GM19438 (cell line): ENCODE data around the gene IP6K1.
A peak's percentile ranks its signal among the peaks of the same experiment; 100 is the strongest.
"Not testable (repeated sequence)": the region's sequence is repeated elsewhere in the genome, so short reads cannot be mapped to it uniquely, and the experiment has no call there.

Experiments
- ATAC-seq: cut with Tn5 transposase; IDR thresholded peaks from one replicate; pipeline ENCODE4 v1.9.1; 2021; ENCODE audit warnings: low read depth; ENCODE audit not compliant: unreplicated experiment

The IP6K1 gene

DNA sequence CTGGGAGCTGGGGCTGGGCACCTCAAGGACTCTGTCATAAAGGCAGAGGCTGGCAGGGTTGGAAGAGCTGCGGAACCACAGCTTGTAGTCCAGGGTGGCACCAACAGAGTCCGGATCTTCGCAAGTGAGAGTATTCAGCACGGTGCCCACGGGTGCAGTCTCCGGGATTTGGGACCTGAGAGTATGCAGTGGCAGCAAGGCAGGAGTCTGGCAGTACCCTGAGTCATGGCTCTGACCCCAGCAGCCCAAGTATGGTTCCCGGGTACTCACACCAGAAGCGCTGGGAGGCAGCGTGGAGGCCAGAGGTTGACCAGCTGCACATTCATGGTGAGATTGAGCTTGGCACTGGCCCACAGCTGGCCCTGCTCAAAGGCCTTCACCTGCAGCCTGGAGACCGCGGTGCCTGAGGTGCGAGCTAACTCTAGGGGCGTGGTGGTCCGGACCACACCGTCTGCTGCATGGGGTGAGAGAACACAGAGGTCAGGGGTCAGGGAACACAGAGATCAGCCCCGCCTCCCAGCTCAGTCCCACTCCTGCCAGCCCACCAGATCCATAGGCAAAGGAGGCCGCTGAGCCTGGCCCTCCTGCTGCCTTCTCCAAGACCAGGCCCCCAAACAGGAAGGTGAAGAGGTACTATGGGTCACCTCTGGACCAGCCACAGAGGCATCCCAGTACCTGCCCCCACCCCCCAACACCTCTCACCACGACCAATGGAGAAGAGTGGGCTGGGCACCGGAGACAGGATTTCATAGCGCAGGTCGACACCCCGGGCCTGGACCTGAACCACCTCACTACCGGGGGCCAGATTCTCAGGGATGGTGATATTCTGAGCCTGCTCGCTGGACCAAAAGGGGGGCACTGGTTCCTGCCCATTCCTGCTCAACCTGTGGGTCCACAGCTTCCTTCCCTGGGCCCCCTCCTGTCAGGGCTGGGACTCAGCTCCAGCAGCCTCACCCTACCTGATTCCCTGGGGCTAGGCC is 8.9 kb upstream of the IP6K1 start:
- no peak for ATAC-seq

DNA sequence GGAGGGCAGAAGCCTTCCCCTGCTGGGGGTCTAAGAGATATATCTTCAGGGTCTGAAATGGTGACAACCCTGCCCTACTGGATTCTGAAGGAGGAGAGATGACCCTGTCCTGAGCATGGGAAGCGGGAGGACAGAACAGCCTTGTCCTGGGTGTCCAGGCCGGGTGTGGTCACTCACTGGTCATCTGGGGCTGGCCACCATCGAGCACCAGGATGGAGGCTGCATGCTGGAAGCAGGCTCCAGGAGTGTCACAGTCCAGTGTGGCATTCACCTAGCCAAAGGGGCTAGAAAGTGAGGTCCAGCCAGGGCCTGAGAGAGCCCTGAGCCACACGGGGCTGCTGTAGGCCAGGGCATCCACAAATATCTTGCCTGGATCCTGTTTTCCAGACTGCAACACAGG is 8.1 kb upstream of the IP6K1 start:
- no peak for ATAC-seq

DNA sequence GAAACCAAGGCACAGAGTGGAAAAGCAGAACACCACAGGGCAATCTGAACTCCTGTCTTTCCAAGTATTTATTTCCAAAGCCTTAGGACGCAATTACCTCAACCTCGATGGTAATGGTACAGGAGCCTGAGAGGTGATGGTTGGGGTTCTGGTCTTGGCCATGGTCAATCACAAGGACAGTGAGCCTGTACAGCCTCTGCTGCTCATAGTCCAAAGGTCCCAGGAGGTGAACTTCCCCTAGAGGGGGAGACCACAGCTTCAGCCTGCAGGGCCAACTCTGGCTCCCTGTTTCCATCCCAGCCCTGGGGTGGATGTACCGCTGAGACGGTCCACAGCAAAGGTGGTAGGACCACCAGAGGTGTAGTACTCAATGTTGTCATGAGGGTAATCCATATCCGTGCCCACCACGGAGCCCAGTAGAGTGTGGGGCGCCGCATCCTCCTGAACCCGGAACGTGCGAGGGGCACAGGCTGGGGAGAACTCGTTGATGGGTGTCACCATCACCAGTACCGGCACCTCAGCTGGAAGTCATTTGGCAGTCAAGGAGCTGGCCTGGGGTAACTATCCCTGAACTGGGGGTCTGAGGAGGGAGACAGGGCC is 7.2 kb upstream of the IP6K1 start:
- no peak for ATAC-seq

DNA sequence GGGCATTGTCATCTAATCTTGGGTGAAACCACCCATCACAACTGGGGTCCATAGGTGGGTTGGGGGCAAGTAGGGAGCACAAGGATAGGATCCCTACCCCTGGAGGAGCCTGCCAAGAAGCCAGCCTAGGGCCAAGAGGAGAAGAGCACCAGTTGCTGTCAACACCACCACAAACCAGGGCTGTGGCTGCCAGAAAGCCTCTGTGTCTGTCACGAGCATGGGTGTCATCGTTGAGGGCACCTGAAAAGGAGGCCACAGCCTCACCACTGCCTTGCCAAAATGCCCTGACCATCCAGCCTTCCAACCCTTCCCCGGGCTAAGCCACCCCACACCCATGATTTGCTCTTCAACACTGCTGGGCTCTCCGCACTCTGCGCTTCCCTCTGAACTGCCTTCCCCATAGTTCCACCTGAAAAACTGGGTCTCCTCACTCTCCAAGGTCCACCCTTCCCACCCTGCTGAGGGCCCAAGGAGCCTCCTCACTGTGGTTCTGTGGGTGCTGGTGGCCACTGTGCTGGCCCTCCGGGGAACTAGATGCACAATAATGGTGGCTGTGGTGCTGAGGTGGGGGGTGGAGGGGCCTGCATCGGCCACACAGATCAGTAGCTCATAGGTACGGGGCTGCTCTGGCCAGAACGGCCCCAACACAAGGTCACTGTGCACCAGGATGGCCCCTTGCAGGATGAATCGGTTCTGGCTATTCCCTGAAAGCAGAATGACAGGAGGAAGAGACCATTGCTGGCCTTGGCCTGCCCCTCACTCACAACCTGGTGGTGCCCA is 6.2 kb upstream of the IP6K1 start:
- no peak for ATAC-seq

DNA sequence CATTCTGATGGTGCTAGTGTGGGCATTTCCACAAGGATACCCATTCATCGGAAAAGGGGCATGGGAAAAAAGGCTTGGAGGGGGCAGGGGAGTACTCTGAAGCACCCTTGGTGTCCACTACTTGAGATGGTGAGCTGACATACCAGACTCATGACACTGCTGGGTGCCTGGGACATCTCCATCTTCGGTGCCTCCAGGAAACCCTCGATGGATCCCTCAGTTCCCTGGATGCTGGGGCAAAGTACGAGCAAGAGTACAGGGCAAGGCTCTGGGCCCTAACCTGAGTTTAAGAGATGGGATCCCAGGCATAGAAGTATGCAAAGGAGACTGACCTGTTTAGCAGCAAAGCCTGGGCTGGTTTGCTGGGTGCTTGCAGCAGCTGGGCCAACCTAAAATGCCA is 5.2 kb upstream of the IP6K1 start:
- ATAC-seq = no peak

DNA sequence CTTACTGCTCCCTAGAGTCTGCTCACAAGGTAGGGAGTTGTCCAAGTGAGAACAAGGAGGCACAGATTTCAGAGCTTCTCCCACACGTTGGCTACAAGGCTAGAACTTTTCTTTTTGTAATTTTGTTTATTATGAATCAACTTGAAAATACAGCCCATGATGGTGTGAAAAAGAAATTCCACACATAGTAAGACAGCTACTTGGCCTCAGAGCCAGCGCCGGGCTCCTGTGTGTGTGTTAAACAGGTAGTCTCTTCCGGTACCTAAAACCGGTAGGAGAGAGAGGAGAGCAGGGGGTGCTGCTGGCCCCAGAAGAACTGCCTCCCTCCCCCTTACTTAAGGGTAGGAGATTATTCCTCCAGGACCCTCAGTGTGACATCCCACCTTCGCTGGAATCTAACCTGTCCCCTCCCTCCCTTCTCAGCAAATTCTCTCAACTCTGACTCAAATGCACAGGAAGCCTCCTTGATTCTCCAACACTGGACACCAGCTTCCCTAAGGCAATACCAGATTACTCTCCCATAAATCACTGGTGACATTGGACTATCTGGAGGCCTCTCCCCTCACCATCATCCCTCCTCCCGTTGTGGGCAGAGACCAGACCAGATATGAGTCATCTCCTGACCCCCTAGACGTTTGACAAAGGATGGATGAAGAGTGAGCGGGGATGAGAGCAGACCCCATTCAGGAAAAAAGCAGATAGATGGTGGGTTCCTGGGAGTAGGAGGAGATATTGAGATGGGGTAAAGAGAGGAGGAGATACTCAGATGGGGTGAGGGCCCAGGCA is 4.5 kb upstream of the IP6K1 start:
- ATAC-seq = no peak

DNA sequence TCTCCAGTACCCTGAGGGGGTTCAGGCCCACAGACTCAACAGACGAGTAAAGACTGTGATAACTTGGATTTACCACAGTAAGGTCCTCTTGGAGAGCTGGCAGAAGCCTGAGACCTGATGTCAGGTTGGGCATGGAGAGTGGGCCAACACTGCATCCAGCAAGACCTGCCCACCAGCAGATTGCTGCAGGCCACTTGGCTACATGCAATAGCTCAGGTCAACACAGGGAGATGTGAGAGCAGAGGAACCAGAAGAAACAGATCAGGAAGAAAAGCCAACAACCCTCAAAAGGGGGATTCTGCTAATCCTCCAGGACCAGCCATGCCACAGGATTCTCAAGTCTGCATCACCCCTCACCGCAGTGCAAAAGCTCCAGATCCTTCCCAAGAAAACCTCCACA is 1.7 kb upstream of the IP6K1 start:
- no peak for ATAC-seq

DNA sequence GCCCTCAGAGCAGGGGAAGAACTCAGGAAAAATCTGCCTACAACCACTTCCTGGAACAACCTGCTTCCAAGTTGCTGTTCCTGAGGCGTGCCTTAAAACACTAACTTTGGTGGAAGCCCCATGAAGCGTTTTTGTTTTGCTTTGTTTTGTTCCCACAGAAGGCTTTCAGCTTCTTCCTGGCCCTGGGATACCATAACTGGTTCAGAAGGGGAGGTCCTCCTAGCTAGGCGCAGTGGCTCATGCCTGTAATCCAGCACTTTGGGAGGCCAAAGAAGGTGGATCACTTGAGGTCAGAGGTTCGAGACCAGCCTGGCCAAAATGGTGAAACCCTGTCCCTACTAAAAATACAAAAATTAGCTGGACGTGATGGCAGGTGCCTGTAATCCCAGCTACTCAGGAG is 1.2 kb upstream of the IP6K1 start:
- no peak for ATAC-seq

DNA sequence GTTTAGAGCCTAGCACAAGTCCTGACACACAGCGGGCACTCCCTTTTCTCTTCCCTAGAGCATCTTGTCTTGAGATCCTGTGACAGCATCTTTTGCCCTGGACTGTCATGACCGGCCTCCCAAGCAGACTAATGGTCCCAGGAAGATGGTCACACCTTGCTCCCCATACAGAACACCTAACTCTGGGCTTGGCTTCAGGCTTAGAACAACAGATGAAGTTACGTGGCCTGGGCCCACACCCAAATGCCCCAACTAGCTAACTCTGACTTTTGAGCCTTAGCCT is 781 bp upstream of the IP6K1 start:
- ATAC-seq = no peak

DNA sequence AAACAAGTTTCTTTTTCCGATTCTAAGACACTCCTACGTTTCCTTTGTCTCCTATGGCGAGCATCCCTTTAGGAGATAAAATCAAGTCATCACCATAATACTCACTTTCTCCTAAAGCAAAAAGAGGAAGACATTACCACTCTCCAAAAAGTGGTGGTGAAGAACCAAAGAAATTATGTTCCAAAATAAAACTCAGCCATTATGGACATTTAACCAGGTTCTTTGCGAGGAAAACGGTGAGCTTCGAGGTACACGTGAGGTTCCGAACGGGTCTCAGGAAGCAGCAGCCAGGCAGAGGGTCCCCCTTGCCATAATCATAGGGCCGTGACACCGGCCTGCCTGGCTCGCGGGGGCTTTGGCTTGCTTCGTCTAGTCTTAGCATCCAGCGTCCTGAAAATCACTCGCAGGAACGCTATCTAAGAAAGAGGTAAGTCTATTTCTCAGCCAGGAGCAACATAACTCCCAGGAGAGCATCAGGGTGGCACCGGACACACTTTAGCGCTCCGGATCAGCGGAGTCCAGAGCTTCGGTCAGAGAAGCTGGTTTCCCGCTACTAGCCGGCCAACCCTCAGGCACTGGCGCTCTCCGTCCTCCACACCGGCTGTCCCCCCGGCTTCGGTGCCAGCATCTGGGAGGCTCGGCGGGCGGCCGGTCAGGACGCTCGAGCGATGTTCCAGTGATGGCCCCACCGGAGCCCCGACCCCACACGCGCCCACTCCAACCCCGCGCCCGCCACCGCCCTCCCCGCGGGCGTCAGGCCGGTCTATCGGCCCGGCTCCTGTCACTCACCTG is 581 bp downstream of the IP6K1 start:
- ATAC-seq = peak; percentile 43

DNA sequence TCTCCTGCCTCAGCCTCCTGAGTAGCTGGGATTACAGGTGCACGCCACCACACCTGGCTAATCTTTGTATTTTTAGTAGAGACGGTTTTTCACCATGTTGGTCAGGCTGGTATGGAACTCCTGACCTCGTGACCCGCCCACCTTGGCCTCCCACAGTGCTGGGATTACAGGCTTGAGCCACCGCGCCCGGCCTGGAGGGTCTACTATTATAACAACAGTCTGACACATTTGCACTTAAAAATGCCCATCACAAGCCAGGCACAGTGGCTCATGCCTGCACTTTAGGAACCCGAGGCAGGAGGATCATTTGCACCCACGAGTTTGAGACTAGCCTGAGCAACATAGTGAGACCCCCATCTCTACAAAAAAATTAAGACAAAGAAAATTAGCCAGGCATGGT is 4.1 kb downstream of the IP6K1 start:
- not testable (repeated sequence) for ATAC-seq

DNA sequence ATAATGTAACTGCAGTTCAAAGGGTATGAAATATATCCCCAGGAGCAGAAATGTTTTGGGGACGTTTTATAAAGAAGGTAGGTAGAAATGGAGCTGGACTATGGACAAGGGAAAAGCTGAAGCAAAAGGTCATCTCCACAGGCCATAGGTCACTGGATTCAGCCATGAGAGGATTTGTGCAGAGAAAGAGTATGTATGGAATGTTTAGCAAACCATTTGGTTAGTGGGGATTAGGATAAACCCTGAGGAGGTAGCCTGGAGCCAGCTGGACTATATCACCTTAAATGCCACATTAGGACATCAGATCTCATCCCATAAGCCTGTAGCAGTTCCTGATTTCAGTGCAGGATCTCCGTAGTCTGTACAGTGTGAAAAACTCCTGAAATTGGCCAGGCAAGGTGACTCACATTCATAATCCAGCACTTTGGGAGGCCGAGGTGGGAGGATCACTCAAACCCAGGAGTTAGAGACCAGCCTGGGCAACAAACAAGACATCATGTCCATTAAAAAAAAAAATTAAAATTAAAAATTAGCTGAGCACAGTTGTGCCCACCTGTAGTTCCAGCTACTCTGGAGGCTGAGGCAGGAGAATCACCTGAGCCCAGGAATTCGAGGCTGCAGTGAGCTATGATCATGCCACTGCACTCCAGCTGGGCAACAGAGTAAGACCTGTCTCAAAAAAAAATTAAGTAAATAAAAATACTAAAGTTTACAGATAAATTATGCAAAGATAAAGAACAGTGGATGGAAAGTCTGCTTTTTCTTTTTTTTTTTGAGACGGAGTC is 4.7 kb downstream of the IP6K1 start:
- no peak for ATAC-seq

DNA sequence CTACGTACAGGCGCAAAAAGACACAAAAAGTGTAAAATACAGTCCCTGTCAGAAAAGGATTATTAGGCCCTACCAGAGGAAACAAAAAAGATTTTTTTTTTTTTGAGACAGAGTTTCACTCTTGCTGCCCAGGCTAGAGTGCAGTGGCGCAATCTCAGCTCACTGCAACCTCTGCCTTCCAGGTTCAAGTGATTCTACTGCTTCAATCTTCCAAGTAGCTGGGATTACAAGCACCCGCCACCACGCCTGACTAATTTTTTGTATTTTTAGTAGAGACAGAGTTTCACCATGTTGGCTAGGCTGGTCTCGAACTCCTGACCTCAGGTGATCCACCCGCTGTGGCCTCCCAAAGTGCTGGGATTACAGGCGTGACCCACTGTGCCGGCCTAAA is 5.4 kb downstream of the IP6K1 start:
- ATAC-seq = not testable (repeated sequence)

DNA sequence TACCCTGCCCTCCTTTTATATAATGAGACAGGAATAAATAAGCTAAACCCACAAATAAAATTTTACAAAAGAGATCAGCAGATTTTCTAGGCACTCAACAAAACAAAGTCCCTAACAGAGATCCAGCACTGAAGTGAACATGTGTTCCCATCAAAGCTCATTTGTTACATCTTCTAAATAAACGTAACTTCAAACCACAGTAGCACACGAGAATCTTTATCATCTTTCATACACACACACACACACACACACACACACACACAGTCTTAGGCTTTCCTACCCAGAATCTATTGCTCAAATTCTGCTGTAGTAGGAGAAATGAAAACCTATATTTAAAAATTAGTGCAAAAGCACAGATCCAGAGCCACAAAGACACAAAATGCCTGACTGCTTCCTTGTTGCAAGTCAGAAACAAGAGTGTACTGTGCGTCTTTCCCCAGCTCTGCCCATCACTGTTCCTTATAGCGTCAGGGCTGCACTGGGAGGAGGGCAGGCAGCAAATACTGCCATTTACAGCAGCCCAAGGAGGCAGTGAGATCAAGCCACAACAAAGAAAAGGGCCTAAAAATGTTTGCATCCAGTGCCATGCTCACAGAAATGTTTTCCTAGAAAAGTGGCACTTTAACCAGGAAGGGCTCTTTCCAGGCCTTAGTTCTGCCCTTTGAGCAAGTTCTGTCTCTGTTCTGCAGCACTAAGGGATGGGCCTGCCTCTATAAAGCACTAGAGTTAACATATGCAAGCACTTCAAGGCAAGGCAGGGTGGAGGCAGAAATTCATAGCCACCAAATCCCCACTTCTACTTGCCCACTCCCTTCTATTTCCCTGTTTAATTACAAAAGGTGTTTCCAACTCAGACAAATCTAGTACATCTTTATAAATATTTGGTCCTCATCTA is 6.0 kb downstream of the IP6K1 start:
- ATAC-seq = no peak

DNA sequence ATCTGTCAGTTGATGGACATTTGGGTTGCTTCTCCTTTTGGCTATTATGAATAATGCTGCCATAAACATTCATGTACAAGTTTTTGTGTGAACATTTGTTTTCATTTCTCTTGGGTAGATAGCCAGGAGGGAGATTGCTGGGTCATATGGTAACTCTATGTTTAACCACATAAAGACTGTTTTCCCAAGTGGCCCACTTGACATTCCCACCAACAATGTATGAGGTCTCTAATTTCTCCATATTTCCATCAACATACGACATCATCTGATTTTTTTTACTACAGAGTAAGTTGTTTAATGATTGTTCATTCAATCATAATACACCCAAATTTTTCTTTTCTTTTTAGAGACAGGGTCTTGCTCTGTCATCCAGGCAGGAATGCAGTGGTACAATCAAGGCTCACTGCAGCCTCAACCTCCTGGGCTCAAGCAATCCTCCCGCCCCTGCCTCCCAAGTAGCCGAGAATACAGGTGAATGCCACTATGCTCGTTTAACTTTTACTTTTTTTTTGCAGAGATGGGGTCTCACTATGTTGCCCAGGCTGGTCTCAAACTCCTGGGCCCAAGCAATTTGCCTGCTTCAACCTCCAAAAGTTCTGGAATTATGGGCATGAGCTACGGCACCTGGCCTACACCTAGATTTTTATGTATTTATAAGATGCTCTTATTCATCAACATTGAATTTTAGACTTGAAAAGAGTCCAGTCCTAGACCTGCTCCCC is 6.8 kb downstream of the IP6K1 start:
- no peak for ATAC-seq

DNA sequence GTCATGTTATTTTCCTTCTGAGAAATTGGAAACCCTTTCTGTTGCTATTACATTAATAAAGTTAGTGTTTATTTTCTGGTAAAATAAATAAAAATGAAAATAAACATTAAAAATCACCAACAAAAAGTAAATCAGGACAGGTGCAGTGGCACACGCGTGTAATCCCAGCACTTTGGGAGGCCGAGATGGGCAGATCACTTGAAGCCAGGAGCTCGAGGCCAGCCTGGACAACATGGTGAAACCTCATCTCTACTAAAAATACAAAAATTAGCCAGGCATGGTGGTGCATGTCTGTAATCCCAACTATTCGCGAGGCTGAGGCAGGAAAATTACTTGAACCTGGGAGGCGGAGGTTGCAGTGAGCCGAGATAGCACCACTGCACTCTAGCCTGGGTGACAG is 10.2 kb downstream of the IP6K1 start:
- not testable (repeated sequence) for ATAC-seq

DNA sequence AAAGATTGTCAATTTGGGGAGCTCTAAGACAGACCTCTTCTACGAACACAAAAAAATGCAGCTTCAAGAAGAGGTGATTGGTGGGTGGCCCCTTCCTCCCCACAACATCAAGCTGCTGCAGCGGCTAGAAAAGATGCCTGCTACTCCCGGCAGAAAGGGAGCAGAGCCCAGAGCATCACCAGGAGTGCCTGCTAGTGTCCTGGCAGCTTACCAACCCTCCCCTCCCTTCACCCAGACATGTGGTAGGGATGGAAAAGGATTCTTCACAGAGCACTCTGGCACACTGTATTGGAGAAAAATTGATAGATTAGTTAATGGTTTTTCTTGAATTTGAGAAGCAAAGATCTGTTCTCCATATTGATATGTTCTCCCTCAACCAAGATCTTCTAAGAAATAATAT is 10.8 kb downstream of the IP6K1 start:
- no peak for ATAC-seq

DNA sequence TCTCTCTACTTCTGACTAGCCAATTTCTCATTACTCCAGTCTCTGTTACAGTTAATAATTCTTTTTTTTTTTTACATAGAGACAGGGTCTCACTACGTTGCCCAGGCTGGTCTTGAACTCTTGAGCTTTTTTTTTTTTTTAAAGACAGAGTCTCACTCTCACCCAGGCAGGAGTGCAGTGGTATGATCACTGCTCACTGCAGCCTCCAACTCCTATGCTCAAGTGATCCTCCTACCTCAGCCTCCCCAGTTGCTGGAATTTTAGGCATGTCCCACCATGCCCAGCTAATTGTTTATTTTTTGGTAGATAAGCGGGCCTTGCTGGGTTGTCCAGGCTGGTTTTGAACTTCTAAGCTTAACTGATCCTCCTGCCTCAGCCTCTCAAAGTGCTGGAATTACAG is 13.6 kb downstream of the IP6K1 start:
- no peak for ATAC-seq
